IMR-90 (cell line): ENCODE results near the gene SPCS3. TPM values are rescaled to one million over a fixed set of nuclear protein-coding genes. Genes with fewer than 3 reads are reported as not detected.

ENCODE experiments used
- ATAC-seq: fragments of 200-7000 bp; cut with Tn5 transposase; 2 replicates; pipeline ENCODE4 v1.9.1; 2020; ENCODE audit warnings: low read depth, mild to moderate bottlenecking, moderate library complexity
- BruUV-seq: library from RNA; stranded (reverse); fragments of 400-500 nt; replicated peaks from 2 replicates; lab custom pipeline; 2021; lab: Mats Ljungman, UMichigan
- CTCF ChIA-PET: fragments of 300-600 bp; formaldehyde crosslinking; extraction: SDS; loops from one replicate; lab custom pipeline; 2021; ENCODE audit warnings: antibody characterized with exemption; lab: Yijun Ruan, JAX
- POLR2A ChIA-PET: fragments of 300-600 bp; sonication (Branson Sonifier 250); formaldehyde crosslinking; loops from one replicate; lab custom pipeline; 2022; ENCODE audit warnings: antibody characterized with exemption; ENCODE audit not compliant: unreplicated experiment; lab: Charles Lee
- DNase-seq: peaks from one replicate; pipeline ENCODE4 v3.0.0; 2013
- H2AFZ ChIP-seq: replicated peaks from 2 replicates; pipeline ENCODE3; 2013; ENCODE audit warnings: low read length, mild to moderate bottlenecking; ENCODE audit not compliant: poor library complexity
- H2AK5ac ChIP-seq: 2 replicates; pipeline ENCODE4 v1.6.1; 2013; ENCODE audit warnings: low read depth, low read length, inconsistent platforms
- H2AK9ac ChIP-seq: replicated peaks from 2 replicates; pipeline ENCODE3; 2013; ENCODE audit warnings: mild to moderate bottlenecking, low read depth, low read length, moderate library complexity; ENCODE audit not compliant: poor library complexity
- H2BK120ac ChIP-seq: 2 replicates; pipeline ENCODE4 v1.6.1; 2013; ENCODE audit warnings: low read depth, low read length, inconsistent platforms
- H2BK15ac ChIP-seq: 3 replicates; pipeline ENCODE4 v1.6.1; 2013; ENCODE audit warnings: low read depth, low read length, inconsistent platforms
- H2BK20ac ChIP-seq: 2 replicates; pipeline ENCODE4 v1.6.1; 2013; ENCODE audit warnings: low read depth, mild to moderate bottlenecking, inconsistent platforms, low read length, moderate library complexity
- H2BK5ac ChIP-seq: 2 replicates; pipeline ENCODE4 v1.6.1; 2013; ENCODE audit warnings: mild to moderate bottlenecking, low read depth, low read length, inconsistent platforms; ENCODE audit not compliant: poor library complexity, severe bottlenecking
- H3K14ac ChIP-seq: replicated peaks from 2 replicates; pipeline ENCODE4 v1.6.1; 2013; ENCODE audit warnings: low read depth, low read length, inconsistent platforms
- H3K18ac ChIP-seq: 2 replicates; pipeline ENCODE4 v1.6.1; 2013; ENCODE audit warnings: low read depth, low read length, control low read depth
- H3K23ac ChIP-seq: 2 replicates; pipeline ENCODE4 v1.6.1; 2013; ENCODE audit warnings: low read depth, low read length, inconsistent platforms
- H3K27ac ChIP-seq: 2 replicates; pipeline ENCODE4 v1.5.1; 2013; ENCODE audit warnings: mild to moderate bottlenecking, control low read depth, low read length; ENCODE audit not compliant: insufficient read depth
- H3K27me3 ChIP-seq: 2 replicates; pipeline ENCODE4 v1.6.1; 2013; ENCODE audit warnings: low read length; ENCODE audit not compliant: control insufficient read depth, insufficient read depth
- H3K36me3 ChIP-seq: 2 replicates; pipeline ENCODE4 v1.6.1; 2013; ENCODE audit warnings: low read length, mixed read lengths; ENCODE audit not compliant: control insufficient read depth, insufficient read depth
- H3K4ac ChIP-seq: 2 replicates; pipeline ENCODE4 v1.6.1; 2013; ENCODE audit warnings: low read depth, low read length, inconsistent platforms
- H3K4me1 ChIP-seq: 2 replicates; pipeline ENCODE4 v1.6.1; 2013; ENCODE audit warnings: low read length, mixed read lengths; ENCODE audit not compliant: control insufficient read depth, insufficient read depth
- H3K4me2 ChIP-seq: 2 replicates; pipeline ENCODE4 v1.6.1; 2013; ENCODE audit warnings: low read depth, mild to moderate bottlenecking, control low read depth, low read length, moderate library complexity
- H3K4me3 ChIP-seq: 2 replicates; pipeline ENCODE4 v1.5.1; 2013; ENCODE audit warnings: low read depth, mild to moderate bottlenecking, control low read depth, low read length, moderate library complexity; ENCODE audit not compliant: insufficient read depth
- H3K56ac ChIP-seq: 2 replicates; pipeline ENCODE4 v1.6.1; 2013; ENCODE audit warnings: low read length, inconsistent platforms; ENCODE audit not compliant: insufficient read depth; ENCODE audit errors: extremely low read depth
- H3K79me1 ChIP-seq, 2 experiments: 2 replicates each; pipeline ENCODE4 v1.6.1; 2013; ENCODE audit warnings: low read length in 2 of 2, inconsistent platforms in 1 of 2, low read depth in 1 of 2
- H3K9ac ChIP-seq: 2 replicates; pipeline ENCODE4 v1.6.1; 2013; ENCODE audit warnings: low read depth, low read length, control low read depth
- H3K9me1 ChIP-seq: 2 replicates; pipeline ENCODE4 v1.6.1; 2013; ENCODE audit warnings: low read length, inconsistent platforms; ENCODE audit not compliant: insufficient read depth
- H3K9me3 ChIP-seq: 2 replicates; pipeline ENCODE4 v1.6.1; 2013; ENCODE audit warnings: low read length; ENCODE audit not compliant: control insufficient read depth, insufficient read depth
- H4K20me1 ChIP-seq: 2 replicates; pipeline ENCODE4 v1.6.1; 2013; ENCODE audit warnings: low read length, inconsistent platforms; ENCODE audit not compliant: insufficient read depth
- H4K5ac ChIP-seq: 2 replicates; pipeline ENCODE4 v1.6.1; 2013; ENCODE audit warnings: mild to moderate bottlenecking, low read depth, low read length, control low read depth
- H4K8ac ChIP-seq, 2 experiments: 2 replicates each; pipeline ENCODE4 v1.6.1; 2013; ENCODE audit warnings: low read depth in 2 of 2, low read length in 2 of 2, control low read depth in 1 of 2, inconsistent platforms in 1 of 2
- H4K91ac ChIP-seq: 2 replicates; pipeline ENCODE4 v1.6.1; 2013; ENCODE audit warnings: low read depth, low read length, inconsistent platforms; ENCODE audit not compliant: insufficient read depth
- CEBPB ChIP-seq: IDR thresholded peaks from 2 replicates; pipeline ENCODE4 v1.6.1; 2012; ENCODE audit warnings: low read depth, low read length, improper control_type of control experiment
- CHD1 ChIP-seq: IDR thresholded peaks from 2 replicates; pipeline ENCODE4 v1.6.1; 2012; ENCODE audit warnings: low read depth, low read length, improper control_type of control experiment
- CTCF ChIP-seq: conservative IDR thresholded peaks from 2 replicates; pipeline ENCODE4 v1.5.1; 2012; ENCODE audit warnings: mild to moderate bottlenecking, low read depth, low read length, improper control_type of control experiment
- ELK1 ChIP-seq: fragments of 150-350 bp; IDR thresholded peaks from 2 replicates; pipeline ENCODE4 v1.6.1; 2016; ENCODE audit warnings: low read depth, mild to moderate bottlenecking, low read length, moderate library complexity, borderline replicate concordance
- FOS ChIP-seq: fragments of 150-350 bp; IDR thresholded peaks from 2 replicates; pipeline ENCODE4 v1.6.1; 2016; ENCODE audit warnings: low read depth, low read length
- MAFK ChIP-seq: IDR thresholded peaks from 2 replicates; pipeline ENCODE4 v1.6.1; 2012; ENCODE audit warnings: low read depth, low read length, improper control_type of control experiment
- MAZ ChIP-seq: IDR thresholded peaks from 2 replicates; pipeline ENCODE4 v1.6.1; 2012; ENCODE audit warnings: low read depth, mild to moderate bottlenecking, low read length, improper control_type of control experiment, moderate library complexity, borderline replicate concordance
- MXI1 ChIP-seq: IDR thresholded peaks from 2 replicates; pipeline ENCODE4 v1.6.1; 2012; ENCODE audit warnings: low read depth, mild to moderate bottlenecking, low read length, moderate library complexity, borderline replicate concordance
- NFE2L2 ChIP-seq: fragments of 150-350 bp; IDR thresholded peaks from 2 replicates; pipeline ENCODE4 v1.6.1; 2016; ENCODE audit warnings: low read depth, mild to moderate bottlenecking, low read length
- POLR2A ChIP-seq: IDR thresholded peaks from 2 replicates; pipeline ENCODE4 v1.6.1; 2012; ENCODE audit warnings: mild to moderate bottlenecking, low read depth, low read length
- RAD21 ChIP-seq: IDR thresholded peaks from 2 replicates; pipeline ENCODE4 v1.6.1; 2012; ENCODE audit warnings: low read length, improper control_type of control experiment
- RCOR1 ChIP-seq: IDR thresholded peaks from 2 replicates; pipeline ENCODE4 v1.6.1; 2012; ENCODE audit warnings: mild to moderate bottlenecking, low read length, improper control_type of control experiment; ENCODE audit not compliant: insufficient replicate concordance
- RFX5 ChIP-seq: IDR thresholded peaks from 2 replicates; pipeline ENCODE4 v1.8.0; 2012; ENCODE audit warnings: low read depth, mild to moderate bottlenecking, low read length, moderate library complexity
- SMC3 ChIP-seq: fragments of 150-350 bp; IDR thresholded peaks from 2 replicates; pipeline ENCODE4 v1.6.1; 2016; ENCODE audit warnings: low read depth, mild to moderate bottlenecking, antibody characterized with exemption, low read length, moderate library complexity
- USF2 ChIP-seq: fragments of 150-350 bp; IDR thresholded peaks from 2 replicates; pipeline ENCODE4 v1.6.1; 2017; ENCODE audit warnings: mild to moderate bottlenecking, antibody characterized with exemption, low read length, low read depth
- WGBS, 2 experiments: methylation state at CpG; one replicate each; pipeline versions ENCODE4 v1.1.5 to v1.1.7; 2013; ENCODE audit warnings: missing lambda C conversion rate in 2 of 2; ENCODE audit not compliant: insufficient read length in 1 of 2; ENCODE audit errors: extremely low coverage in 2 of 2; 5-methylcytosine and 5-hydroxymethylcytosine counted together
- dilution Hi-C: fragments of 300-500 bp; cut with HindIII; formaldehyde crosslinking; loops from one replicate; pipeline ENCODE4 v1.14.3; 2018; ENCODE audit warnings: low sequenced_read_pairs; ENCODE audit not compliant: unreplicated experiment
- in situ Hi-C: fragments of 300-500 bp; cut with MboI; formaldehyde crosslinking; loops from 3 replicates; pipeline ENCODE4 v1.14.3; 2019; ENCODE audit warnings: low sequenced_read_pairs, inconsistent platforms, mixed read lengths
- intact Hi-C: fragments of 100-400 bp; cut with micrococcal nuclease; formaldehyde crosslinking; loops from 2 replicates; pipeline ENCODE4 v1.10.0; 2022
- polyA plus RNA-seq, 3 experiments: library from polyadenylated mRNA; depleted of rRNA; stranded (reverse); fragments of >200 nt; gene quantifications; 2 replicates each; pipeline ENCODE4 v1.2.3, GENCODE V29; 2012; ENCODE audit warnings: low replicate concordance in 1 of 3
- total RNA-seq: library from RNA; depleted of rRNA; stranded (reverse); fragments of >200 nt; gene quantifications from 2 replicates; pipeline ENCODE4 v1.2.3, GENCODE V29; 2012

SPCS3 gene
- total and polyA plus RNA-seq, 2 of the 4 experiments (the other 2 are of a cell fraction): 41.6 to 77.4 TPM

- POLR2A ChIA-PET: no interaction called here
- Histone ChIP-seq H3K79me1 (no peaks in the 10 kb centered on the region), H2BK20ac (no peak overlapping the region), H3K4me3 (no peak overlapping the region), H3K27me3 (no peaks in the 10 kb centered on the region), H3K18ac (no peak overlapping the region), H2BK15ac (no peak overlapping the region), H4K20me1 (no peaks in the 10 kb centered on the region), H3K56ac (no peak overlapping the region), H4K8ac (no peak overlapping the region), H4K5ac (no peak overlapping the region), H2AK9ac (no peak overlapping the region), H4K91ac (no peak overlapping the region), H2BK120ac (no peak overlapping the region), H3K23ac (no peak overlapping the region), H3K36me3 (no peaks in the 10 kb centered on the region), H3K4me2 (no peak overlapping the region), H3K9me1 (no peaks in the 10 kb centered on the region), H3K27ac (no peak overlapping the region), H3K4me1 (peaks cover under 1% of the 10 kb centered on the region; the same call in 1 of the 2 replicates), H3K9ac (no peak overlapping the region), H2BK5ac (no peak overlapping the region), H3K4ac (no peak overlapping the region), H3K14ac (no peak overlapping the region), H3K9me3 (no peaks in the 10 kb centered on the region), H2AFZ (no peak overlapping the region), H2AK5ac (no peak overlapping the region)
- CTCF ChIA-PET: no interaction called here
- in situ Hi-C loops (no loop called here), intact Hi-C loops (no loop called here), dilution Hi-C loops (no loop called here)
- DNase-seq: no peak
- TF ChIP-seq ELK1: no peak
- TF ChIP-seq MXI1: no peak
- no peak for TF ChIP-seq MAZ
- no peak for TF ChIP-seq FOS
- TF ChIP-seq CEBPB: no peak
- no peak for TF ChIP-seq USF2
- no peak for TF ChIP-seq CTCF
- TF ChIP-seq RFX5: no peak
- no peak for TF ChIP-seq POLR2A
- no peak for TF ChIP-seq NFE2L2
- no peak for TF ChIP-seq CHD1
- no peak for TF ChIP-seq SMC3
- no peak for TF ChIP-seq RCOR1
- no peak for TF ChIP-seq RAD21
- no peak for TF ChIP-seq MAFK
- no CpG with 5 or more reads among the region's 3 CpGs for WGBS, 2 experiments
- ATAC-seq: no peak
- no TSS peak for BruUV-seq
These were observed 28.0 kb upstream of the SPCS3 start for GRCh38 chr4:176291748-176292147.
